Measurements from ENCODE around the gene UBALD2.

DNA sequence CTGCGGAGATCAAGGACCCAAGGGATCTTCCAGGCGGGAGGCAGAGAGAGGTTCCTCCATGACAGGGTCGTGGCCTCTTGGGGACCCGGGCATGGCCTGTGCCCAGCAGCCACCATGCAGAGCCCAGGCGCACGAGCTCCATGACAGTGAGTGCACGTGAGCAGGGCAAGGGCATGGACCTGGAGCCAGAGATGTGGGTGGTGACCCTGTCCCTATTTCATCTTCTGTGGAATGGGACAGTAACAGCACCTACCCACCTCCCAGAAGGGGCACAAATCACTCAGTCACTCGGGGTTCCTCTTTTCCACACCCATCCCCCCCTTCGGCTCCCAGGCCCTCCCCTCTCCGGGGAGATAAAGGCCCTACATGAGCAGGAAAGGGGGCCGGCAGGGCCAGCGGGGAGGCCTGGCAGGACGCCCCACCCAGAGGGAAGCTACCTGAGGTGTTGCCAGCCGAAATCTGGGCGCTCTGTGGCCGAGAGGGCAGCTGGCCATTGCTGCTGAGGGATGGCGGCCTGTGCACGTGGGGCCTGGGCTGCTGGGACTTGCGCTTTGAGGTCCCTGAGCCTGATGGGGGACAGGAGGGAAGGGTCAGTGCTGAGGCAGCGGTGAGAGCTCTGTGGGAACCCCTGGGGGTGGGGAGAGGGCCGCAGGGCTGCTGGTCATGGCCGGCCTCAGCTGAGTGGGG is 10.4 kb downstream of the UBALD2 start:
- TF ChIP-seq, protein P1, sequence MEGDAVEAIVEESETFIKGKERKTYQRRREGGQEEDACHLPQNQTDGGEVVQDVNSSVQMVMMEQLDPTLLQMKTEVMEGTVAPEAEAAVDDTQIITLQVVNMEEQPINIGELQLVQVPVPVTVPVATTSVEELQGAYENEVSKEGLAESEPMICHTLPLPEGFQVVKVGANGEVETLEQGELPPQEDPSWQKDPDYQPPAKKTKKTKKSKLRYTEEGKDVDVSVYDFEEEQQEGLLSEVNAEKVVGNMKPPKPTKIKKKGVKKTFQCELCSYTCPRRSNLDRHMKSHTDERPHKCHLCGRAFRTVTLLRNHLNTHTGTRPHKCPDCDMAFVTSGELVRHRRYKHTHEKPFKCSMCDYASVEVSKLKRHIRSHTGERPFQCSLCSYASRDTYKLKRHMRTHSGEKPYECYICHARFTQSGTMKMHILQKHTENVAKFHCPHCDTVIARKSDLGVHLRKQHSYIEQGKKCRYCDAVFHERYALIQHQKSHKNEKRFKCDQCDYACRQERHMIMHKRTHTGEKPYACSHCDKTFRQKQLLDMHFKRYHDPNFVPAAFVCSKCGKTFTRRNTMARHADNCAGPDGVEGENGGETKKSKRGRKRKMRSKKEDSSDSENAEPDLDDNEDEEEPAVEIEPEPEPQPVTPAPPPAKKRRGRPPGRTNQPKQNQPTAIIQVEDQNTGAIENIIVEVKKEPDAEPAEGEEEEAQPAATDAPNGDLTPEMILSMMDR (IDR thresholded peaks at IDR 0.05): no peak
- TF ChIP-seq EP300 (IDR thresholded peaks at IDR 0.05): no peak
